HG03196 (cell line): ENCODE results near the gene RNF213.
"Not testable (repeated sequence)": the region's sequence is repeated elsewhere in the genome, so short reads cannot be mapped to it uniquely, and the experiment has no call there.

Experiments used
- ATAC-seq: cut with Tn5 transposase; IDR thresholded peaks from one replicate; pipeline ENCODE4 v1.9.1; 2021; ENCODE audit not compliant: unreplicated experiment

RNF213 gene

GRCh38 chr17:80291691-80292487 is 31.2 kb downstream of the RNF213 start:
- no peak for ATAC-seq

DNA sequence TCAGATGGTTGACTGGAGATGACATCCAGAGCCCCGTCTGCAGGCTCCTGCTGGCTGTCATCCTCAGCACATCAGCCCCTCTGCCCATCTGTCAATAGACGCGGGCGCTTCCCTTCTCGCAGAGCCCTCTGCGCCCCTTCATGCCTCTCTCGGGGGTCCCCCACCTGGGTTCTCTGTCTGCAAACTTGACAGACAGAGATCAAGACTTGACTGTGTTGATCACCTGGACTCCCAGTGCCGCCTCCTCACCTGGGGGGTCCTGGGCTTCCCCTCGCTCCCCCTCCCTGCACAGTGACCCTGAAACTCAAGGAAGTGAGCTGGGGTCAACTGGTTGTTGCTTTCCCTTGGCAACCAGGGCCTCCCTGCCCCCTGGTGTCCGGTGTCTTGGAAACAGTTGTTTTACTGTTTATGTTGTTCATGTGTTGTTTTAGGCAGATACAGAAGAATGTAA is 31.9 kb downstream of the RNF213 start:
- no peak for ATAC-seq

DNA sequence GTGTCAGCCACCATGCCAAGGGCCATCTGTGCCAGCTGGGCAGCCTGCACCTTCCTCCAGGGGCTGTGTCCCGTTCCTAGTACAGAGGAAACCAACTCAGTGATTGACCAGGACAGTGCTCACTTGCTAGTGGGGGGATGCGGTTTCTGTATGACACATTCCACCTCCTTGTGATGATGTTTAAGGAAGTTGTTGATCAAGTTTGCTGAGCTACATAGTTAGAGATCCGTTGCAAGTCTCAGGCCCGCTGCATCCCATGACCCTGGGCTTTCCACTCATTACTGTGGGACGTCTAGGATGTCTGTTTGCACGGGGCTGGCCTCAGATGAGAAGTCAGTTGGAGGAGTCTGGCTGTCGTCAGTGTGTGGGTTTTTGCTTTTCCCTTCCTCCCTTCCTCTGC is 33.6 kb downstream of the RNF213 start:
- ATAC-seq: no peak

DNA sequence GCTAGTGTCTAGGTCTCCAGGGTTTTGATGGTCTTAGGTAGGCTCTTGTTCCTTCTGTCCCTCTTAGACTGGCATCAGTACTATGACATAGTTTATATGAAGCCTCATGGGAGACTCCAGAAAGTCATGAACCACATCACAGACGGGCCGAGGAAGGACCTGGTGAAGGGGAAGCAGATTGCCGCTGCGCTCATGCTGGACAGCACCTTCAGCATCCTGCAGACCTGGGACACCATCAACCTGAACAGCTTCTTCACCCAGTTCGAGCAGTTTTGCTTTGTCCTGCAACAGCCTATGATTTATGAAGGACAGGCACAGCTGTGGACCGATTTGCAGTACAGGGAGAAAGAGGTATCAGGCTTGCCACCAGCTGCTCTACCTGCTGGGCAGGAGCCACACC is 34.0 kb downstream of the RNF213 start:
- ATAC-seq: no peak

DNA sequence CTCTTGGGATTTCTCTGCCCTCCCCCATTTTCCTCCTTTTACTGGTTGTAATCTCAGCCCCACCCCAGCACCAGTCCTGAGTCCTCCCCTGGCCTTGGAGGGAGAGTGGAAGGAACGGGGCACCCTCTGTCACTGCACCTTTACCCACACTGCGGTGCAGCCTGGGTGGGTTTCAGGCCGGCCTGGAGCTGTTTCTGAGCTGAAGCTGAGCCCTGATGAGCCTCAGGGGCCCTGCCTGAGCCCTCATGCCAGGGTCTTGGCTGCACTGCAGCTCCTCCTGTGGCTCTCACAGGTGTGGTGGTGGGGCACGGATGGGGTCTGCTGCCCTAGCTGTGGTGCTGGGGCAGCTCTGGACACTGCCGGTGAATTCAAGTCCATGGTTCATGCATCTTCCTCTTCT is 34.5 kb downstream of the RNF213 start:
- no peak for ATAC-seq

DNA sequence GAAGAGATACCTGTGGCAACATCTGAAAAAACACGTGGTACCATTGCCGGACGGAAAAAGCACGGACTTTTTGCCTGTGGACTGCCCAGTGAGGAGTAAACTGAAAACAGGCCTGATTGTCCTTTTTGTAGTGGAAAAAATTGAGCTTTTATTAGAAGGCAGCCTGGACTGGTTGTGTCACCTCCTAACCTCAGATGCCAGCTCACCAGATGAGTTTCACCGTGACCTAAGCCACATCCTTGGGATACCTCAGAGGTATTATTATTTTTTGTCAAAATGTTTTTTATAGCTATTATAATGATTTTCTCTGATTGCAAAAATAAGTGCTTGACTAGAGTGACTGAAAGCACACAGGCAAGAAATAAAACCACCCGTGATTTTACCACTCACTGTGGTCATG is 34.9 kb downstream of the RNF213 start:
- ATAC-seq: no peak

- ATAC-seq: no peak
These were observed 35.6 kb downstream of the RNF213 start for GRCh38 chr17:80296221-80296620.

GRCh38 chr17:80297996-80298560 is 37.4 kb downstream of the RNF213 start:
- ATAC-seq: no peak

DNA sequence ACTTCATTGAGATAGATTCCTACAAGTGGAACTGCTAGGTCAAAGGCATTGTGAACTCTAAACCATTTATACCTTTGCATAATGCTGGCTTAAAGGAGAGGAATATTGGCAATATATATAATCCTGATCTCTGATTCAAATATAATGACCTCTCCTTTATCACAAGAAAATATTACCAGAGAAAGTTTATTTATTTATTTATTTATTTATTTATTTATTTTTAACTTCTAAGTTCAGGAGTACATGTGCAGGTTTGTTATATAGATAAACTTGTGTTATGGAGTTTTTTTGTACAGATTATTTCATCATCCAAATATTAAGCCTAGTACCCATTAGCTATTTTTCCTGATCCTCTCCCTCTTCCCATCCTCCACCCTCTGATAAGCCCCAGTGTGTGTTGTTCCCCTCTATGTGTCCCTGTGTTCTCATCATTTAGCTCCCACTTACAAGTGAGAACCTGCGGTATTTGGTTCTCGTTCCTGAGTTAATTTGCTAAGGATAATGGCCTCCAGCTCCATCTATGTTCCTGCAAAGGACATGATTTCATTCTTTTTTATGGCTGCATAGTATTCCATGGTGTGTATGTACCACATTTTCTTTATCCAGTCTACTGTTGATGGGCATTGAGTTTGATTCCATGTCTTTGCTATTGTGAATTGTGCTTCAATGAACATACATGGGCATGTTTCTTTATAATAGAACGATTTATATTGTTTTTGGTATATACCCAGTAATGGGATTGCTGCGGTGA is 38.9 kb downstream of the RNF213 start:
- ATAC-seq: not testable (repeated sequence)

- ATAC-seq: not testable (repeated sequence)
These were observed 40.1 kb downstream of the RNF213 start for GRCh38 chr17:80300756-80301155.

- no peak for ATAC-seq
These were observed 43.2 kb downstream of the RNF213 start for GRCh38 chr17:80303824-80304223.

GRCh38 chr17:80307994-80308691 is 47.5 kb downstream of the RNF213 start:
- no peak for ATAC-seq

GRCh38 chr17:80308692-80309517 is 48.3 kb downstream of the RNF213 start:
- ATAC-seq: no peak

DNA sequence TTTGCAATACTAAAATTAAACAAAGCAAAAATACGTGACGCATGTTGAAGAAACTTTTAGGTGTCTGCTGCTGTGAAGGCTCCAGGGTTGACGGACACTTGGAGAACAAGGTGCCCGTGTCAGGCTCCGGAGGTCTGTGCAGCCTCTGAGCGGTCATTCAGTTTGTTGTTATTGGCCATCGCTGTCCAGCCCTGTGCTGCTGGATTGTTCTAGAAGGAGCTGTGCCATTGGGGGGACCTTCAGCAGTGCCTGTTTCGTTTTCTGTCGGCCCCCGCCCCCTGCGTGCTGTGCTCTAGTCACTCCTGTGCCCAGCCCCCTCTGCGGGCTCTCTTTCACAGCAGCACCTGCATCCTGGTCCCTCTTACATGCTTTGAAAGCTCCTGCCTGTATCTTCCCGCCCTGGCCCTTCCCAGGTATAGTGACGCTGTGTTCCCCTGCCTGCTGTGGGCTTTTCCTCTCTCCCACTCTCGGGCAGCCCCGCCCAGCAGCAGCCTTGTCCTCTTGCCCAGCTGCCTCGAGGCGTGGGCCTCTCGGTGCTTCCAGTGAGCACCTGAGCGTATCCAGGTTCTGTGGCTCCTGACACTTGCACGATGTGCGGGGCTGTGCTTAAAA is 50.7 kb downstream of the RNF213 start:
- no peak for ATAC-seq

- no peak for ATAC-seq
These were observed 52.0 kb downstream of the RNF213 start for GRCh38 chr17:80312621-80313135.

GRCh38 chr17:80313160-80313829 is 52.6 kb downstream of the RNF213 start:
- no peak for ATAC-seq

DNA sequence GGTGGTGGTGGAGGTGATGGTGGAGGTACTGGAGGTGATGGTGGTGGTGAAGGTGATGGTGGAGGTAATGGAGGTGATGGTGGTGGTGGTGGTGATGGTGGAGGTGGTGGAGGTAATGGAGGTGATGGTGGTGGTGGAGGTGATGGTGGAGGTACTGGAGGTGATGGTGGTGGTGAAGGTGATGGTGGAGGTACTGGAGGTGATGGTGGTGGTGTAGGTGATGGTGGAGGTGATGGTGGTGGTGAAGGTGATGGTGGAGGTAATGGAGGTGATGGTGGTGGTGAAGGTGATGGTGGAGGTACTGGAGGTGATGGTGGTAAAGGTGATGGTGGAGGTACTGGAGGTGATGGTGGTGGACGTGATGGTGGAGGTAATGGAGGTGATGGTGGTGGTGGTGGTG is 53.3 kb downstream of the RNF213 start:
- not testable (repeated sequence) for ATAC-seq

- no peak for ATAC-seq
These were observed 55.0 kb downstream of the RNF213 start for GRCh38 chr17:80315517-80316182.

DNA sequence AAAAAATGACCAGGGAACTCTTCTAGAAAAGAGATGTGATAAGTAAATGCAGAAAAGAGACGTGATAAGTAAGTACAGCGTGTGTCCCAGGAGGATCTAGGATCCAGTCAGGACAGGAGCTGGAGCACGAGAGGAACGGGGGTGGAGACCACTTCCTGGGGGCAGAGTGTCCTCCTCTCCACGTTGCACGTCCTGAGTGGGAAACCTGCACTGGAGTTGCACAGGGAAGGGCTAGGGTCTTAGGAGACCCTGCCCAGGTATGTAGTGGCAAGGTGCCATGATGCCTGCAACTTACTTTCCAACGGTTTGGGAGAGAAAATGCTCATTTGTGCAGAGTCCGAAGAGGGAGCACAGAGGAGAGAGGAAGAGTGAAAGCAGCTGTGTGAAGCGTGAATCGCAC is 55.8 kb downstream of the RNF213 start:
- ATAC-seq: no peak
